HepG2 (cell line): ENCODE measurements around the gene DCAKD. TPM values are rescaled to one million over a fixed set of nuclear protein-coding genes. Genes with fewer than 3 reads are reported as not detected.
A peak's percentile ranks its signal among the peaks of the same experiment; 100 is the strongest.

Experiments
- CEBPG ChIP-seq: IDR thresholded peaks from 2 replicates; pipeline ENCODE4 v1.6.1; 2016
- CREB1 ChIP-seq, 2 experiments: fragments of 450-650 bp in 1 of 2; IDR thresholded peaks; 2 replicates each; pipeline ENCODE4 v1.6.1; 2016 to 2017; ENCODE audit warnings: control low read depth in 1 of 2, mild to moderate bottlenecking in 1 of 2, missing compliant biosample characterization in 1 of 2, missing genetic modification characterization in 1 of 2
- FLYWCH1 ChIP-seq: sonication (generic); formaldehyde crosslinking; IDR thresholded peaks from 2 replicates; pipeline ENCODE4 v1.8.1; 2023; ENCODE audit warnings: mild to moderate bottlenecking, missing genetic modification reagents
- HDAC6 ChIP-seq: fragments of 200-600 bp; sonication (generic); IDR thresholded peaks from 2 replicates; pipeline ENCODE4 v1.7.0; 2017; ENCODE audit warnings: mild to moderate bottlenecking, antibody characterized with exemption, low read length, low read depth
- HMG20B ChIP-seq: conservative IDR thresholded peaks from 2 replicates; pipeline ENCODE4 v1.6.1; 2016; ENCODE audit warnings: missing genetic modification reagents, missing compliant biosample characterization
- PHF20 ChIP-seq: sonication (generic); formaldehyde crosslinking; IDR thresholded peaks from 2 replicates; pipeline ENCODE4 v1.5.0; 2020; ENCODE audit warnings: mild to moderate bottlenecking, missing genetic modification reagents
- PPARG ChIP-seq: conservative IDR thresholded peaks from 2 replicates; pipeline ENCODE4 v1.6.1; 2016; ENCODE audit warnings: missing biosample characterization, missing genetic modification reagents
- RFX5 ChIP-seq: IDR thresholded peaks from 2 replicates; pipeline ENCODE4 v1.6.1; 2011; ENCODE audit warnings: low read depth, low read length, improper control_type of control experiment
- SRF ChIP-seq: IDR thresholded peaks from 2 replicates; pipeline ENCODE4 v1.6.1; 2011; ENCODE audit warnings: mild to moderate bottlenecking, low read depth, low read length, moderate library complexity
- ZBTB26 ChIP-seq: IDR thresholded peaks from 2 replicates; pipeline ENCODE4 v1.6.1; 2016; ENCODE audit warnings: missing compliant biosample characterization, missing genetic modification reagents, borderline replicate concordance
- ZBTB40 ChIP-seq, 2 experiments: fragments of 450-650 bp in 1 of 2; sonication (generic) in 1 of 2; formaldehyde crosslinking in 1 of 2; IDR thresholded peaks; 2 replicates each; pipeline versions ENCODE4 v1.6.1 to v1.8.0; 2016 to 2022; ENCODE audit warnings: antibody characterized with exemption in 1 of 2, mild to moderate bottlenecking in 1 of 2, missing genetic modification reagents in 1 of 2
- ZNF142 ChIP-seq: sonication (generic); formaldehyde crosslinking; IDR thresholded peaks from 2 replicates; pipeline ENCODE4 v1.4.0; 2020; ENCODE audit warnings: missing genetic modification reagents
- ZNF616 ChIP-seq: sonication (generic); formaldehyde crosslinking; IDR thresholded peaks from 2 replicates; pipeline ENCODE4 v1.5.0; 2020; ENCODE audit warnings: low read depth, mild to moderate bottlenecking, missing genetic modification reagents
- polyA plus RNA-seq, 8 experiments: library from polyadenylated mRNA; depleted of rRNA in 3 of 8; stranded (reverse) in 7 of 8; unstranded in 1 of 8; fragments of >200 nt; fragmentation: Illumina TruSeq in 4 of 8; extraction: Trizol in 4 of 8; gene quantifications; 2 replicates each; pipeline versions ENCODE4 v1.2.1 to v1.2.3, GENCODE V29; 2011 to 2016; ENCODE audit warnings: low read depth in 4 of 8, missing spikeins in 1 of 8, mixed read lengths in 1 of 8; ENCODE audit not compliant: insufficient read depth in 1 of 8
- total RNA-seq, 5 experiments: library from RNA; depleted of rRNA; stranded (reverse); fragments of >200 nt; fragmentation: Illumina TruSeq; extraction: Trizol; gene quantifications; 2 replicates each; pipeline ENCODE4 v1.2.3, GENCODE V29; 2016; ENCODE audit warnings: low read depth in 1 of 5

Gene DCAKD
- total and polyA plus RNA-seq, 2 of the 13 experiments (the other 11 are each of a cell fraction or from before 2014, with no cell fraction given), result 25.9 to 29.2 TPM

- no peak for TF ChIP-seq ZBTB40 (IDR thresholded peaks at IDR 0.05)
- no peak; the same call in 1 of the 2 replicates for TF ChIP-seq ZBTB40 (CRISPR knock-in tag; IDR thresholded peaks at IDR 0.05)
- TF ChIP-seq ZNF616 (CRISPR knock-in tag), result no peak
- peak; percentile 21; the same call in 1 of the 2 replicates for TF ChIP-seq PPARG (CRISPR knock-in tag)
- TF ChIP-seq FLYWCH1 (CRISPR knock-in tag), result no peak
- no peak for TF ChIP-seq ZBTB26 (CRISPR knock-in tag)
- TF ChIP-seq SRF, result no peak
- TF ChIP-seq HDAC6, result no peak
- no peak for TF ChIP-seq CREB1 (IDR thresholded peaks at IDR 0.05)
- TF ChIP-seq CREB1 (CRISPR knock-in tag; IDR thresholded peaks at IDR 0.05), result peak; percentile 52; the same call in 1 of the 2 replicates
- no peak for TF ChIP-seq PHF20 (CRISPR knock-in tag)
- TF ChIP-seq CEBPG (CRISPR knock-in tag), result 0 out of 2 replicates have a peak, but pooled peaks have one; percentile 6
- no peak for TF ChIP-seq RFX5
- peak; percentile 11; the same call in 1 of the 2 replicates for TF ChIP-seq ZNF142
- TF ChIP-seq HMG20B (CRISPR knock-in tag), result no peak
These were observed 862 bp downstream of the DCAKD start (continued) for GRCh38 chr17:45050481-45051059.
